ENCODE results near the gene ZDHHC9.

ZDHHC9 gene

GRCh38 chrX:129768186-129768585 lies 75.5 kb downstream of the ZDHHC9 start:
- no peaks in the 10 kb centered on the region for H3K36me3 Mint-ChIP-seq (ENCODE audit: low read depth)
- no peaks in the 10 kb centered on the region for H3K4me1 Mint-ChIP-seq
- no peak for TF ChIP-seq CTCF (IDR thresholded peaks at IDR 0.05; ENCODE audit: unreplicated experiment in 3 of 3)
- peaks cover 4% of the 10 kb centered on the region for H3K27me3 Mint-ChIP-seq (ENCODE audit: low read depth)
- no peak overlapping the region for H3K27ac Mint-ChIP-seq
- peaks cover 6% of the 10 kb centered on the region for H3K9me3 Mint-ChIP-seq
- no peak overlapping the region for H3K4me3 Mint-ChIP-seq

DNA sequence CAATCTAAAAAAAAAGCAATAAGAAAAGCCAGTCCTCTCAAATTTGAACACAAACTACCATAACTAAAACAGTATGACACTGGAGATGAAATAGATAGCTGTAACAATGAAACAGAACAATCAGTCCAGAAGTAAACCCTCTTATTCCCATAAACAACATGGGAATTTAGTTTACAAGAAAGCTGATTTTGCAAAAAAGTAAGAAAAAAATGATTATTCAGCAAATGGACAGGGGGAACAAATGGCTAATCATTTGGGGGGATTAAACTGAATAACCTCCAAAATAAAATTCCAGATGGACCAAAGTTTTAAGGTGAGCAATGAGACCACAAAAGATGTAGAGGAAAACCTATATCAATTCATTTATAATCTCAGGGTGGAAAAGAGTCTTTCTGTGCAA lies 80.0 kb downstream of the ZDHHC9 start:
- no peaks in the 10 kb centered on the region for H3K4me1 Mint-ChIP-seq
- H3K36me3 Mint-ChIP-seq (ENCODE audit: low read depth) = no peaks in the 10 kb centered on the region
- peaks cover 6% of the 10 kb centered on the region for H3K9me3 Mint-ChIP-seq
- peaks cover 4% of the 10 kb centered on the region for H3K27me3 Mint-ChIP-seq (ENCODE audit: low read depth)
- no peak overlapping the region for H3K4me3 Mint-ChIP-seq
- TF ChIP-seq CTCF (IDR thresholded peaks at IDR 0.05; ENCODE audit: unreplicated experiment in 3 of 3) = no peak
- no peak overlapping the region for H3K27ac Mint-ChIP-seq

GRCh38 chrX:129762448-129762847 lies 81.2 kb downstream of the ZDHHC9 start:
- Mint-ChIP-seq H3K27ac (no peak overlapping the region), H3K36me3 (ENCODE audit: low read depth) (no peaks in the 10 kb centered on the region), H3K9me3 (peaks cover 6% of the 10 kb centered on the region), H3K4me3 (no peak overlapping the region), H3K4me1 (no peaks in the 10 kb centered on the region), H3K27me3 (ENCODE audit: low read depth) (no peaks in the 10 kb centered on the region)
- no peak for TF ChIP-seq CTCF (IDR thresholded peaks at IDR 0.05; ENCODE audit: unreplicated experiment in 3 of 3)

DNA sequence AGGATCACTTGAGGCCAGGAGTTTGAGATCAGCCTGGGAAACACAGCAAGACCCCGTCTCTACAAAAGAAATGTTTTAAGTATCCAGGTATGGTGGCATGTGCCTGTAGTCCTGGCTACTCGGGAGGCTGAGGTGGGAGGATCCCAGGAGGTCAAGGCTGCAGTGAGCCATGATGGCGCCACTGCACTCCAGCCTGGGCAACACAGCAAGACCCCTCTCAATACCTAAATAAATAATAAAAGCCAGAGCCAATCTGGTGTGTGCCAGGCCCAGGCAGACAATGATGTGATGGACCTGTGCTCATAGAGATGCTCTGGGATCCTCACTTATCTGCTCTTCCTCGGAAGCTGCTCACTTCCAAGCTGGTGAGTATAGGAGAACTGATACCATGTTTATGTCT lies 82.1 kb downstream of the ZDHHC9 start:
- peaks cover 3% of the 10 kb centered on the region for H3K9me3 Mint-ChIP-seq
- no peaks in the 10 kb centered on the region for H3K36me3 Mint-ChIP-seq (ENCODE audit: low read depth)
- no peak for TF ChIP-seq CTCF (IDR thresholded peaks at IDR 0.05; ENCODE audit: unreplicated experiment in 3 of 3)
- H3K27me3 Mint-ChIP-seq (ENCODE audit: low read depth) = no peaks in the 10 kb centered on the region
- H3K4me3 Mint-ChIP-seq = no peak overlapping the region
- no peaks in the 10 kb centered on the region for H3K4me1 Mint-ChIP-seq
- H3K27ac Mint-ChIP-seq = no peak overlapping the region

- TF ChIP-seq CTCF (IDR thresholded peaks at IDR 0.05; ENCODE audit: unreplicated experiment in 3 of 3) = no peak
- H3K4me1 Mint-ChIP-seq = no peaks in the 10 kb centered on the region
- H3K9me3 Mint-ChIP-seq = peaks cover under 1% of the 10 kb centered on the region
- H3K27me3 Mint-ChIP-seq (ENCODE audit: low read depth) = no peaks in the 10 kb centered on the region
- no peak overlapping the region for H3K27ac Mint-ChIP-seq
- H3K36me3 Mint-ChIP-seq (ENCODE audit: low read depth) = no peaks in the 10 kb centered on the region
- H3K4me3 Mint-ChIP-seq = no peak overlapping the region
These were observed 82.7 kb downstream of the ZDHHC9 start for GRCh38 chrX:129760981-129761380.

GRCh38 chrX:129760155-129760554 lies 83.5 kb downstream of the ZDHHC9 start:
- no peaks in the 10 kb centered on the region for H3K4me1 Mint-ChIP-seq
- H3K27me3 Mint-ChIP-seq (ENCODE audit: low read depth) = no peaks in the 10 kb centered on the region
- peak overlapping the region in 2 of 3 experiments; percentile 25 to 31 for H3K27ac Mint-ChIP-seq
- no peaks in the 10 kb centered on the region for H3K9me3 Mint-ChIP-seq
- no peak overlapping the region for H3K4me3 Mint-ChIP-seq
- no peaks in the 10 kb centered on the region for H3K36me3 Mint-ChIP-seq (ENCODE audit: low read depth)
- no peak for TF ChIP-seq CTCF (IDR thresholded peaks at IDR 0.05; ENCODE audit: unreplicated experiment in 3 of 3)
